Measurements from ENCODE around the gene CDH22. TPM values are rescaled to one million over a fixed set of nuclear protein-coding genes. Genes with fewer than 3 reads are reported as not detected.

Gene CDH22
- total RNA-seq, 1 experiment from 2014 or later = not detected

DNA sequence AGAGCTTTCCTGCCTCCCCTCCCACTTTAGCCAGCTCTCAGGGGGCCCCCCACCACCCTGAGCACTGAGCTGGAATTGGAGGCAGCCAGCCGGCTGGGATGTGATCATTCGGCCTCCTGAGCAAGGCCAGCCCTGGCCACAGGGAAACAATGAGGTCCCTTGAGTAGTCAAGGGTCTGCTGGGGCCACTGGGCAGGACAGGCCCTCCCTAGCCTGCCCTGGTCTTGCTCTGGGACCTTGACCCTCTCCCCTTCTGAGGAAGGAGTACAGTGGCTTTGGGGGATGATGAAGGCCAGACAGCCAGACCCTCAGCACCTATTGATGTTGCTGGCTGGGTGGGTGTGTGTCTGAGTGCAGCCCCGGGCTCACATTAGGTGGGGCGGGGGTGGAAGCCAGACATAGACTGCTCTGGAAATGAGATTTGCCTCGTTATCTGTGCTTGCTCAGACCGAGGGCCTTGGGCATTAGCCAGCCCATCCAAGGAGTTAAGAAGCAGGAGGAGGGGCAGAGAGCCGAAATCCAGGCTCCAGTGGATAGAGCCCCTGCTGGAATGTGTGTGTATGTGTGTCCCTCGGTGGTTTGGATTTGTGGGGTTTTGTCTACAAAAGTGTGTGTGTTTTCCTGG, 168.9 kb downstream of the CDH22 start:
- DNase-seq (ENCODE audit: low read depth, low spot score) = no peak
- ChIA-PET CTCF (no interaction called here), POLR2A (no interaction called here)
- Histone ChIP-seq H3K36me3 (ENCODE audit: control insufficient read depth, insufficient read depth, low read length) (no peaks in the 10 kb centered on the region), H3K27ac (ENCODE audit: low read length) (no peak overlapping the region), H3K27me3 (ENCODE audit: control insufficient read depth, insufficient read depth, low read length) (peaks cover 5% of the 10 kb centered on the region), H3K4me1 (ENCODE audit: control insufficient read depth, insufficient read depth, low read length) (no peaks in the 10 kb centered on the region), H3K4me3 (ENCODE audit: low read depth in 2 of 2, low read length in 2 of 2) (no peak overlapping the region), H3K9me3 (ENCODE audit: control insufficient read depth, insufficient read depth, low read depth, low read length) (no peaks in the 10 kb centered on the region)
- no peak for TF ChIP-seq REST (IDR thresholded peaks at IDR 0.05; ENCODE audit: insufficient read depth in 1 of 2, low read depth in 2 of 2, low read length in 1 of 2)
- in situ Hi-C loops (cut with HindIII; ENCODE audit: low pct_unique_long_range_greater_than_20kb, low sequenced_read_pairs) = no loop called here
- no peak; the same call in 1 of the 2 replicates for ATAC-seq
- intact Hi-C loops (cut with micrococcal nuclease; ENCODE audit: unreplicated experiment) = no loop called here
- BruUV-seq (replicated peaks) = no TSS peak

- BruUV-seq (replicated peaks) = no TSS peak
- DNase-seq (ENCODE audit: low read depth, low spot score) = no peak
- in situ Hi-C loops (cut with HindIII; ENCODE audit: low pct_unique_long_range_greater_than_20kb, low sequenced_read_pairs) = no loop called here
These were observed 170.5 kb downstream of the CDH22 start for GRCh38 chr20:46137816-46138215.

More at GRCh38 chr20:46137816-46138215, 170.5 kb downstream of the CDH22 start:
- H3K9me3 ChIP-seq (ENCODE audit: control insufficient read depth, insufficient read depth, low read depth, low read length) = no peaks in the 10 kb centered on the region
- no peak overlapping the region for H3K4me3 ChIP-seq (ENCODE audit: low read depth in 2 of 2, low read length in 2 of 2)
- CTCF ChIA-PET = no interaction called here
- no peaks in the 10 kb centered on the region for H3K4me1 ChIP-seq (ENCODE audit: control insufficient read depth, insufficient read depth, low read length)
- POLR2A ChIA-PET = no interaction called here
- H3K36me3 ChIP-seq (ENCODE audit: control insufficient read depth, insufficient read depth, low read length) = no peaks in the 10 kb centered on the region
- H3K27me3 ChIP-seq (ENCODE audit: control insufficient read depth, insufficient read depth, low read length) = peaks cover 3% of the 10 kb centered on the region; the same call in 1 of the 2 replicates
- ATAC-seq = no peak
- no peak for TF ChIP-seq POLR2AphosphoS5 (IDR thresholded peaks at IDR 0.05; ENCODE audit: low read depth, low read length)
- TF ChIP-seq REST (IDR thresholded peaks at IDR 0.05; ENCODE audit: insufficient read depth in 1 of 2, low read depth in 2 of 2, low read length in 1 of 2) = no peak
- TF ChIP-seq SIN3A (IDR thresholded peaks at IDR 0.05; ENCODE audit: borderline replicate concordance, insufficient read depth, low read depth, low read length) = no peak
- no peak overlapping the region for H3K27ac ChIP-seq (ENCODE audit: low read length)
- intact Hi-C loops (cut with micrococcal nuclease; ENCODE audit: unreplicated experiment) = no loop called here
